HG03097 (cell line): ENCODE measurements around the gene PTGS1.
"Not testable (repeated sequence)": the region's sequence is repeated elsewhere in the genome, so short reads cannot be mapped to it uniquely, and the experiment has no call there.

ENCODE experiments used
- ATAC-seq: cut with Tn5 transposase; IDR thresholded peaks from one replicate; pipeline ENCODE4 v1.9.1; 2021; ENCODE audit not compliant: unreplicated experiment, low FRiP score

The PTGS1 gene

GRCh38 chr9:122346478-122347347 lies 24.1 kb upstream of the PTGS1 start:
- ATAC-seq: no peak

- ATAC-seq: no peak
Observed at GRCh38 chr9:122347348-122348287, 23.2 kb upstream of the PTGS1 start.

- ATAC-seq: no peak
Observed at GRCh38 chr9:122348288-122348777, 22.5 kb upstream of the PTGS1 start.

GRCh38 chr9:122348791-122349190 lies 22.0 kb upstream of the PTGS1 start:
- no peak for ATAC-seq

GRCh38 chr9:122349201-122349600 lies 21.6 kb upstream of the PTGS1 start:
- ATAC-seq: no peak

GRCh38 chr9:122350577-122351355 lies 20.1 kb upstream of the PTGS1 start:
- no peak for ATAC-seq

- ATAC-seq: no peak
Observed at GRCh38 chr9:122354536-122355199, 16.2 kb upstream of the PTGS1 start.

- ATAC-seq: no peak
Observed at GRCh38 chr9:122355336-122355875, 15.4 kb upstream of the PTGS1 start.

GRCh38 chr9:122356627-122357026 lies 14.2 kb upstream of the PTGS1 start:
- no peak for ATAC-seq

- ATAC-seq: no peak
Observed at GRCh38 chr9:122360891-122361290, 9.9 kb upstream of the PTGS1 start.

- ATAC-seq: not testable (repeated sequence)
Observed at GRCh38 chr9:122363131-122363530, 7.7 kb upstream of the PTGS1 start.

- ATAC-seq: no peak
Observed at GRCh38 chr9:122364117-122364782, 6.6 kb upstream of the PTGS1 start.

GRCh38 chr9:122364783-122365150 lies 6.1 kb upstream of the PTGS1 start:
- no peak for ATAC-seq

GRCh38 chr9:122366074-122366660 lies 4.7 kb upstream of the PTGS1 start:
- ATAC-seq: no peak

GRCh38 chr9:122367065-122367464 lies 3.8 kb upstream of the PTGS1 start:
- no peak for ATAC-seq

GRCh38 chr9:122367774-122368460 lies 2.9 kb upstream of the PTGS1 start:
- no peak for ATAC-seq

GRCh38 chr9:122368642-122369041 lies 2.2 kb upstream of the PTGS1 start:
- ATAC-seq: no peak

- no peak for ATAC-seq
Observed at GRCh38 chr9:122370303-122370702, 521 bp upstream of the PTGS1 start.
